Spleen (tissue), 7 donors: ENCODE results near the gene TAB2.

Experiments used
- CTCF ChIP-seq, 11 experiments: fragments of 200-600 bp in 7 of 11; fragments of 450-650 bp in 4 of 11; sonication (generic) in 4 of 11; IDR thresholded peaks in 8 of 11; conservative IDR thresholded peaks in 3 of 11; 1 replicate in 7 of 11; 2 replicates in 4 of 11; pipeline versions ENCODE4 v1.4.0 to v1.8.0; 2016 to 2021; ENCODE audit warnings: antibody characterized with exemption in 11 of 11, inconsistent platforms in 4 of 11, mild to moderate bottlenecking in 1 of 11
- POLR2A ChIP-seq, 3 donors: fragments of 450-650 bp; IDR thresholded peaks; one replicate each; pipeline ENCODE4 v1.5.1; 2017; ENCODE audit warnings: antibody characterized with exemption in 3 of 3, mild to moderate bottlenecking in 1 of 3
- donor health status: DM: no; HTN: no; CAD: no; lungs with moderate emphysema.
- donor health status: DM: no; HTN: no; CAD: no.
- donor health status: DM: no; HTN: no; CAD: no.

DNA sequence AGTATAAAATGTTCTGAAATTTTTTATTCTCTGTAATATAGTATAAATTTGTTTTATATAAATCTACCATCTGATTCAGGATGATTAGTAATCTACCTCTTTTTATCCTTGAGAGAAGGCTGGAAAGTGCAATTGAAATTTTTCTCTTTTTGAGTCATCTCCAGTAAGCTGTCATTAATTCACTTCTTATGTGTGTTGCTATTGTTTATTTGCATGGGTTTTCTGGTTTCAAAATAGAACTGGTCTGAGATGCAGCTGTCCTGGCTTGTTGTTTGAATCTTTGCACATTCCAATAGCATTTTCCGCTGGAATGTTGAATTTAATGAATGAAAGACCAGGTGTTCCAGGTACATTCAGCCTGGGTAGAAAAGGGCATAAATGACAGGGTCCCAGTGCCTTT, 24.3 kb upstream of the TAB2 start:
- TF ChIP-seq CTCF (IDR thresholded peaks at IDR 0.05 in 8 of 11, conservative IDR thresholded peaks at IDR 0.05 in 3 of 11): no peak
- no peak for TF ChIP-seq POLR2A (IDR thresholded peaks at IDR 0.05)
